ENCODE measurements around the gene SETD2. TPM values are rescaled to one million over a fixed set of nuclear protein-coding genes. Genes with fewer than 3 reads are reported as not detected.
"Not testable (repeated sequence)": the region's sequence is repeated elsewhere in the genome, so short reads cannot be mapped to it uniquely, and the experiment has no call there.

The SETD2 gene
- polyA plus RNA-seq, 3 donors = 60.9 to 73.5 (median 63.5) TPM

DNA sequence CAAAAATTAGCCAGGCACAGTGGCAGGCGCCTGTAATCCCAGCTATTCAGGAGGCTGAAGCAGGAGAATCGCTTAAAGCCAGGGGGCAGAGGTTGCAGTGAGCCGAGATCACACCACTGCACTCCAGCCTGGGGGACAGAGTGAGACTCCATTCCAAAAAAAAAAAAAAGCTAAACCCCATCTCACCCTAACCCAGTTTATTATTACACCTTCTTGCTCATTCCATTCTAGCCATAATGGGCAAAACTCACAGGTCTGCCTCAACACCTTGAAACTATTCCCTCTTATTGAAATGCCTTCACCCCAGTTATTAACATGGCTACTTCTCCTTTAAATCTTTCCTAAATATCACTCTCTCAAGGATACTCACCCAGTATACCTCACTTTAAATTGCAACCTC lies 4.1 kb downstream of the SETD2 start:
- no peak for DNase-seq

DNA sequence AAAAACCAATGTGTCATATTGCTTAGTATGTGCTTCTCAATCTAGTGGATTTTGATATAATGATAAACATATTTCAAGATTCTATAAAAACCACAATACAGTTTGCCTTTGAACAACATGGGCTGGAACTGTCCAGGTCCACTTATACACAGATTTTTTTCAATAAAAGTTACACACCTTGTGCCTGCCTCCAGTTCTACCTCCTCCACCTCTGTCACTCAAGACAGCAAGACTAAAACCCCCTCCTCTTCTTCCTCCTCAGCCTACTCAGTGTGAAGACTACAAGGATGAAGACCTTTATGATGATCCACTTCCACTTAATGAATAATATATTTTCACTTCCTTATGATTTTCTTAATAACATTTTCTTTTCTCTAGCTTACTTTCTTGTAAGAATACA lies 5.7 kb downstream of the SETD2 start:
- DNase-seq = no peak

DNA sequence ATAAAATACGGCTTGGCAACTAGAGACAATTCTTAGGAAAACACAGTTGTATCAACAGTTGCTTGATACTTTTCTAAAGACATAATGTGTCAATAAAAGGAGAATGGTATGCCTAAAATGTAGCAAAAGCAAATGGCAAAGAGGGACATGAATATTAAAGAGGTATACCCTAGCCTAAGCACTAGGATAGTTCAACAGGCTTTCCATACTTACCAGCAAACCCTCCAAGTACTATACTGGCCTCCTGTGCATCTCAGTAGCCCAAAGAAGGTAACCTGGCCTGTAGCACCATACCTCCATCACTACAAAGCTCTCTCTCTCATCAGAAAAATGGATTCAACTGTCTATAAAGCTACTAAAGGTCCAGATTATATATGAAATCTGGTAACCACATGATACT lies 7.5 kb downstream of the SETD2 start:
- no peak for DNase-seq

DNA sequence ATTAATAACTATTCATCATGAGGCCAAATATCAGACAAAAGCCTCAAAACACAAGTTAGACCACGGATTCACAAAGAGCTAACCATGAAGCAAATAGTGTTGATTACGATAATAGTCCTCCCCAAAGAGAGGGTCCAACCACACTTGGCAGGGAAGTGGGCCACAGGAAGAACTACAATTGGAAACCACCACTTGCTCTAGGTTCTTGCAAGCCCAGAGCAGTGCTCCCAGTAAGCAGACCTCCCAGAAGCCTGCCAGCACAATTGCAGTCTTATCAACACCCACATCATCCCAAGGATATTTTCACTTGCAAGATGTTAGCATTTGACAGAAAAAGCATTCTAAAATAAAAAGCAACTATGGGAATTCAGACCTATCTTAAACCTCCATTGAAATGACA lies 11.3 kb downstream of the SETD2 start:
- no peak for DNase-seq

DNA sequence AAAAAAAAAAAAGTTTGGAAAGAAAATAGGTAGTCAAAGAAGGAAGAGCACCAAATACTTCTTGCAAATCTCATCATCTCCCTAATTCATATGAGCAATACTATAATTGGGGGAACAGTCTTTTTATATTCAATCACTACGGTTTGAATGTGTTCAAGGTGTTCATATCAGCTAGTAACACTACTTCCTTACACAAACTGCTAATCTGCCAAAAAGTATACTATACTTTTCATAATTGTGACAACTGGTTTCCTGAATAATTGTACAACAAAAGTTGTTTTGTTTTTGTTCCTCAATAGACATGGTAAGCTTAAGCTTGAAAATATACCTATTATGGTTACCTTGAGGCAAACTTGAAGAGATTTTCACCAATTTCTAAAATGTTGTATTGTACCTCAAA lies 12.1 kb downstream of the SETD2 start:
- DNase-seq = no peak

DNA sequence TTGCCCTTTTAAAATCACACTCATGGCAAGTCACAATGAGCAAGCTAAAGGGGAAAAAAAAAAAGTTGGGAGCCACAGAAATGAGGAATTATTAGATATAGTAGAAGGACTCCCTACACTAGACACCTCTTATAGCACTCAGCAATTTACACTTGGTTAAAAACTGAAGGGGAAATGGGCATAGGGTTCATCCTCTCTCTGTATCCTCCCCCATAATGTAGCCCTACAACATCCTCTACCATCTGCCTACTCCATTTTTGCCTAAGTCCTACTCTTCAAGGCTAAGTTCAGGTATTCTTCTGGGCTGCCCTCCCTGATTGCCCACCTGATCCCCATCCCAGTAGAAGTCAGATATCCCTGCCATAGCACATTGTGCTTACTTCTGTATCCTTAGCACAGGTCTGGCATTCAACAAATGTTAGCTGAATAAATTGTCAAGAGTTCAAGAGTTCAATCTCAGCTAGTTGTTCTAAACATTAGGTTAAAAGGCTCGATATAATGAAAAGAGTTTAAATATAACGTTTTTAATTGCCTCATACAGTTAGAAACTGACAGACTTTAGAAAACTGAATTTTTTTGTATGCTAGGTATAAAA lies 14.5 kb downstream of the SETD2 start:
- DNase-seq = no peak

DNA sequence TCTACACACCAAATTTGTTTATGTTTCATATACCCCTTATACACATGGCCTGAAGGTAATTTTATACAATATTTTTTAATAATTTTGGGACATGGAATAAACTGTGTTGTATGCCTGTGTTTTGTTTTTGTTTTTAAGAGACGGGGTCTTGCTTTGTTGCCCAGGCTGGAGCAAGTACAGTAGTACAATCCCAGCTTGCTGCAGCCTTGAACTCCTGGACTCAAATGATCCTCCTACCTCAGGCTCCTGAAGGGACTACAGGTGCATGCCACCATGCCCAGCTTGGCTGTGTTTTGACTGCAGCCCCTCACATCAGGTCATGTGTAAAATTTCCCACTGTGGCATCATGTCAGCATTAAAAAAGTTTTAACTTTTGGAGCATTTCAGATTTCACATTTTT lies 18.6 kb downstream of the SETD2 start:
- DNase-seq = no peak

DNA sequence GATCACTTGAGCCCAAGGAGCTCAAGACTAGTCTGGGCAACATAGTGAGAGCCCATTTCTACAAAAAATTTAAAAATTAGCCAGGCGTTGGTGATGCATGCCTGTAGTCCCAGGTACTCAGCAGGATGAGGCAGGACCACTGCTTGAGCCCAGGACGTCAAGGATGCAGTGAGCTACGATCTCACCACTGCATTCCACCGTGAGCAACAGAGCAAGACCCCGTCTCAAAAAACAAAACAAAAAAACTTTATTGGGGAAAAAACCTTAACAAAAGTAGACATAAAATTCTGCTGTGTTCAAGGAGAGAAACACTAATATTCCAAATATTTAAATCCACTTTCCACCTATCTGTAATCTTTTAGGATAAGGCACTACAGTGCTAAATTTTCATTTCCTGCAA lies 20.8 kb downstream of the SETD2 start:
- no peak for DNase-seq

DNA sequence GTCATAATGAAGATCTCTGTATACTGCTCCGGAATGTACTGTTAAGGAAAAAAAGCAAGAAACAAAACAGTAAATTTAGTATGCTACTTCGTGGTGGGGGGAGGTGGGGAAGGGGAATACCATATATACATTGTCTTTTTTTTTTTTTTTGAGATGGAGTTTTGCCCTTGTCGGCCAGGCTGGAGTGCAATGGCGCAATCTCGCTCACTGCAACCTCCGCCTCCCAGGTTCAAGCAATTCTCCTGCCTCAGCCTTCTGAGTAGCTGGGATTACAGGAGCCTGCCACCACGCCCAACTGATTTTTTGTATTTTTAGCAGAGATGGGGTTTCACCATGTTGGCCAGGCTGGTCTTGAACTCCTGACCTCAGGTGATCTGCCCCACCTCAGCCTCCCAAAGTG lies 21.4 kb downstream of the SETD2 start:
- not testable (repeated sequence) for DNase-seq

DNA sequence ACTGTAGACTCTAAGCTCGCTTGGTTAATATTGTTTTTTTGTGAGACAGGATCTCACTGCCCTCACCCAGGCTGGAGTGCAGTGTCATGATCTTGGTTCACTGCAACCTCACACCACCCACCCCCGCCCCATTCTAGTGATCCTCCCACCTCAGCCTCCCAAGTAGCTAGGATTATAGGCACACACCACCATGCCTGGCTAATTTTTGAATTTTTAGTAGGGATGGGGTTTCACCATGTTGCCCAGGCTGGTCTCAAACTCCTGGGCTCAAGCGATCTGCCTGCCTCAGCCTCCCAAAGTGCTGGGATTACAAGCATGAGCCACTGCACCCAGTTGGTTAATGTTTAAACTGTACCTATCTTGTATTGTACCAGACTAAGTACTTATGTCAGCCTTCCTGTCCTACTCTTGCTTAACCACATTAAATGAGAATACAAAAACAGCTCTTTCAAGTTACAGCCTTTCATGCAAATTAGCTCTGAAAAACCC lies 22.9 kb downstream of the SETD2 start:
- DNase-seq = not testable (repeated sequence)

DNA sequence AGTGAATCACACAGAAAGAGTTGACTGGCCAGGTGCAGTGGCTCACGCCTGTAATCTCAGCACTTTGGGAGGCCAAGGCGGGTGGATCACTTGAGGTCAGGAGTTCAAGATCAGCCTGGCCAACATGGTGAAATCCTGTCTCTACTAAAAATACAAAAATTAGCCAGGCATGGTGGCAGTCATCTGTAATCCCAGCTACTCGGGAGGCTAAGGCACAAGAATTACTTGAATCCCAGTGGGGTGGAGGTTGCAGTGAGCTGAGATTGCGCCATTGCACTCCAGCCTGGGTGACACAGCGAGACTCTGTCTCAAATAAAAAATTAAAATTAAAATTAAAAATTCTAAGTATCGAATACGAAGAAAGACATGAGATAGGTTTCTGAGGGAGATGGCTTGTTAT lies 23.4 kb downstream of the SETD2 start:
- not testable (repeated sequence) for DNase-seq

DNA sequence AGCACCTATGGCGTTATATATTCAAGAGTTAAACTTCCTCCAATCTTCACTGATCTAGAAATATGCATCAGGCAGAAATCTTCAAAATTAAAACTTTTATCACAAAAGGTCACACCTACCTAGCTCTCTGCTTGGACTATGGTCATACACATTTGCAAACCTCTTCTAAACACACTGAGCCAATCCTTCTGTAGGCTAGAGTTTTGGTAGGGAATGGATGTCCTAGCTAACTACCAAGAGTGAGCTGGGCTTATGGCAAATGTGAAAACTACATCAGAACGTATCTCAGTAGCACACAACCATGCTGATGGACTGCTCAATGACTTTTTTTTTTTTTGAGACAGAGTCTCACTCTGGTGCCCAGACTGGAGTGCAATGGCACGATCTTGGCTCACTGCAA lies 29.6 kb downstream of the SETD2 start:
- no peak for DNase-seq

DNA sequence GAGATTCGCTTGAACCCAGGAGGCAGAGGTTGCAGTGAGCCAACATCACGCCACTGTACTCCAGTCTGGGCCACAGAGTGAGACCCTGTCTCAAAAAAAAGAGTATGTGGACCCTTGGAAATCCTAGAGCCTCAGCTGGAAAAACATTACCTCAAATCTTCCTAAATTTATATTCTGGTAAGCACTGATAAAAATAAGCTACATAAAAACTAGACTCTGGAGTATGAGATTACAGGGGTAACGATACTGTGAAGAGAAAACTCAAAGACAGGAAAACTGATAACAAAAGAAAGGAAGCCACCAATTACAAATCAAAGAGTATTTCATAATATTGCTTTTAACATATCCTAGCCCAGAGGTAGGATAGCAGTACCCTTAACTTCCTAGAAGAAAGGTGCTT lies 30.3 kb downstream of the SETD2 start:
- DNase-seq = no peak

DNA sequence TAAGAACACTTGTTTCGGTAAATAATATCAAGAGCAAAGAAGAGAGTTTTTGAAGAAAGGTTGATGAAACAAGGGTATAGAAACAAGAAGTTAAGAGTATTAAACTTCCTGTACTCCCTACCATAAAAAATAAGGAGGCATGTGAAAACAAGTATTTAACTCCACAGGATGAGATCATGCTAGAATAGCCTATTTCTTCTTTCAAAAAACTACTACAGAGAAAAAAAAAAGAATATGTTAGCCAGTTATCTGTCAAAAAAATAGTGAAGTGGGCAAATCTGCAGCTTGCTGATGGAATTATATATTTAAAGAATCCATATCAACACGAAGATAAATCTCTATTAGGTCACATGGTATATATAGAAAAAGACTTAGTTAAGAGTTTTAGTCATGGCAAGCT lies 33.4 kb downstream of the SETD2 start:
- DNase-seq = no peak

DNA sequence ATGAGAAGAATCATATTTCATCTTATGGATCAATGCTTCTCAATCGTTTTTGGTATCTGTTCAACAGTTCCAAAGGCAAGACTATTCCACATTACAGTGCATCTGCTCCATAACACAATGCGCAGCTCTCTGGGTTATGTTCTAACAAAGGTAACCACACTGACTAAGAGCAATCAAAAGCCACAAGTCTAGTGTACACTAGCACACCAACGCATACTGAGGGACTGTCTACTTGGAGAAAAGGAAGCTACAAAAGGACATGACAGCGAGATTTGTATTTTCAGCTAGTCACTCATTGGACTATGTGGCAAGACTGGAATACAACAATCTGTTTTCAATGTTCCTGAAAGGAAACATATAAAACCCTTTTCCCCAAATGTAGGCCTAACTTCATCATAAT lies 35.8 kb downstream of the SETD2 start:
- DNase-seq = no peak

DNA sequence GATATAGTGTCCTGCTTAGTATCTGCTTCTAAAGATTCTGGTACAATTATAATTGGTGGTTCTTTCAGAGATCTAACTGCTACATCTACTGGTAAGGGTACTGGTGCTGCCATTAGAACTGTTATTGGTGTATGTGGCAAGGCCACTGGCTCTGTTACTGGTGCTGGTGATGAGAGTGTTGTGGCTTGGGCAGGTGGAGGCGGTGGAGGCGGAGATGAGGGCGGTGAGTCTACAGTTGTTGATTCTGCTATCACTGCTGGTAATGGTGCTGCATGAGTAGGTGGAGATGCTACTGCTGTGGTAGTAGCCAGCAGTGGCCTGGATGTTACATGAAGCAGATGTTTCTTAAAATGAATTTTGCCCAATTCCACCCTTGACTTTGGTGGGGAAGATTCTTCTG lies 40.1 kb downstream of the SETD2 start:
- DNase-seq = no peak

DNA sequence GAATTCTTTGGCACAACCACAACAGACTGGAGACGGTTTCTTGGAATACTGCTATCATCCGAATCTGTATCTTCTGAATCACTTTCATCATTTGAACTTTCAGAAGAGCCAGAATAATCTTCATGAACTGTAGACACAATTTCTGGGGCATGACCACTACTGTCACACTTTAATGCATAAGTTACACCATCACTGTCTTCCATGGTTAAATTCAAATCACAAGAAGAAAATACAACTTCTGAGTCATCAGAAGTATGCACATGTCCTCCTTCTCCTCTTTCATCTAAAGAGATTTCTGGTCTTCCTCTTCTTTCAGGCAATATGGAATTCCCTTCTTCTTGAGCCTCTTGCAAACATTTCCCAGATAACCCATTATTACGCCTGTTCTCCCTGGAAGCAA lies 42.5 kb downstream of the SETD2 start:
- no peak for DNase-seq

DNA sequence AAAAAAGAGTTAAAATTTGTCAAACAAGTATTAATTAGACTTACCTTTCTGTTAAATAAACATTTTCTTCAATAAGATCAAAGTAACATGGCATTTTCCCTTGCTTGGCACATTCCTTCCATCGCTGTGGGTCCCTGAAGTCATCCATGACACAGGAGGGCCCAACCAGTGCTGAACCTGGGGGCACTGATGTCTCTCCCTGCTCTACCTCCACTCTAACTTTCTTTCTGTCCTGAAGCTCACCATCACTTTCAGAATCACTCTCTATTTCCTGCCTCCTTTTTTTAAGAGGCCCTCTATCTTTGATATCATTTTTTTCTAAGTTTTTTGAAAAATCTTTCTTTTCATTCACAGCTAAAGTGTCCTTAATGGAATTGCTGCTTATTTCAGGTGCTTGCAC lies 43.8 kb downstream of the SETD2 start:
- no peak for DNase-seq

DNA sequence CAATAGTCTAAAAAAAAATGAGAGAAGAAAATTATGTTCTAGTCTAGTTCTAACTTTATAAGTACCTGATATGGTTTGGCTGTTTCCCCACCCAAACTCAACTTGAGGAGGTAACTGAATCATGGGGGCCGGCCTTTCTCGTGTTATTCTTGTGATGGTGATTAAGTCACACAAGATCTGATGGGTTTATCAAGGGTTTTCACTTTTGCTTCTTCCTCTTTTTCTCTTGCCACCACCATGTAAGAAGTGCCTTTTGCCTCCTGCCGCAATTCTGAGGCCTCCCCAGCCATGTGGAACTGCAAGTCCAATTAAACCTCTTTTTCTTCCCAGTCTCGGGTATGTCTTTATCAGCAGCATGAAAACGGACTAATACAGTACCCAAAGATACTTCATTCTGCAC lies 44.5 kb downstream of the SETD2 start:
- DNase-seq = not testable (repeated sequence)

DNA sequence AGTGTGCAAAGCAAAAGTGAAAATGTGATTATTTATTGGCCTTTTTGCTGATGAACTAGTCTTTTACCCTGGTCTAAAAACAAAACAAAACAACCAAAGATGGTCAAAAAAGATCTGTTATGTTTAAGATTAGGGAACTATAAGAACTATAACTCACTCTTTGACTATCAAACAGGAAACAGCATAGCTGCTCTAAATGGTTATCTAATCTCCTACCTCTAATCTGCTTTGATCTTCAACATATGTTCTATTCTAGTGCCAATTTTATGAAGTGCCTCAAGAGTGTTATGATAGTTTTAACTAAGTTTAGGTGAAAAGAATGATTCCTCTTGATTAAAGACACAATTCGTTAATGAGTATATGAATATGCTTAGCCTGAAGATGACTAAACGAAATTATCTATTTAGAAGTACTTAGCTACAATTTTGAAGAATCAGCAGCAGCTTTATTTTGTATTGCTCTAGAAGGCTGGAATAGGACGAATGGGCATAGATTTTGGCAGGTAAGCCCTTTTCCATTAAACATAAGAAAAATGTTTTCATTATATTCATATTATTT lies 46.0 kb downstream of the SETD2 start:
- DNase-seq = no peak

DNA sequence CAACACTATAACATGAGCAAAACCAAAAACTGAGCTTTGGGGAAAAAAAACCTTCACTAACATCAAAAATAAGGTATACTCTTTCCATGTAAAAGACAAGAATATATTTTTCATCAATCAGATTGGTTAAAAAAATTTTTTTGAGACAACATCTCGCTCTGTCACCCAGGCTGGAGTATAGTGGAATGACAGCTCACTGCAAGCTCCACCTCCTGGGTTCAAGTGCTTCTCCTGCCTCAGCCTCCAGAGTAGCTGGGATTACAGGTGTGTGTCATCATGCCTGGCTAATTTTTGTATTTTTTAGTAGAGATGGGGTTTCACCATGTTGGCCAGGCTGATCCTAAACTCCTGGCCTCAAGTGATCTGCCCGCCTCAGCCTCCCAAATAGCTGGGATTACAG lies 48.4 kb downstream of the SETD2 start:
- not testable (repeated sequence) for DNase-seq

DNA sequence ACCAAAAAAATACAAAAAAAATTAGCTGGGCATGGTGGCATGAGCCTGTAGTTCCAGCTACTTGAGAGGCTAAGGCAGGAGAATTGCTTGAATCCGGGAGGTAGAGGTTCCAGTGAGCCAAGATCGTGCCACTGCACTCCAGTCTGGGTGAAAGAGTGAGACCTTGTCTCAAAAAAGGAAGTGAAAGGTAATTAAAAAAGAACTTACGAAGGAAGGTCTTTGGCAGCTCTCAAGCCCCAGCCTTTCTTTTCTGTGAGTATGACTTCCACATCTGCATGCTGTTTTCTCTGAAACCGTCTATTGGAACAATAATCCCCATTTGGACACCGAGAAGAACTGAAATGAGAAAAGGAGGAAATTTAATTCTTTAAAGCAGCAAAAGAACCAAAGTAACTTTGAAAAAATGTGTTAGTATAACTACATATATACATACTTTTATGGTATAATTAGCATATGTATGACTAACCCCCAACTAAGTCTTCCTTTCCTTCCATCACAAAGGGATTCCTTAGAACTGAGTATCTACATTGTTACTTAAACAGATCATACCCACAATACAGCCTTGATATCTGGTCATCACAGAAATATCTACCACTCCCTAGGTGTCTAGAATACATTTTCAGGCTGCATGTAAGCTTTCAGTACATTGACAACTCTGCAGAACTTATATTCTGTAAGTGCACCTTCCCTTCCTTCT lies 50.1 kb downstream of the SETD2 start:
- DNase-seq = no peak

DNA sequence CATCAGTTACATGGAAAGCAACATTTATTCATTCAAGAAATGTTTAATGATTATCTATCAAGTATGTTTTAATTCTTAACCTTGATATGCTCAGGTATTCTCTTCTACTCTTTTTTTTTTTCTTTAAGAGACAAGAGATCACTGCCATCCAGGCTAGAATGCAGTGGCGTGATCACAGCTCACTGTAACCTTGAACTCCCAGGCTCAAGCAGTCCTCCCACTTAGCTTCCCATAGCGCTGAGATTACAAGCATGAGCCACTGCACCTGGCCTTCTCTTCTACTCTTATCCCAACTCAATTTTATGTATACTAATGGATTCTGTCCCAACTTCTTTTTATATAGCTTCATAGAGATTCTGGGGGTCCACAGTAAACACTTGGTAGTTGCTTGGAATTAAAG lies 50.9 kb downstream of the SETD2 start:
- DNase-seq = no peak

DNA sequence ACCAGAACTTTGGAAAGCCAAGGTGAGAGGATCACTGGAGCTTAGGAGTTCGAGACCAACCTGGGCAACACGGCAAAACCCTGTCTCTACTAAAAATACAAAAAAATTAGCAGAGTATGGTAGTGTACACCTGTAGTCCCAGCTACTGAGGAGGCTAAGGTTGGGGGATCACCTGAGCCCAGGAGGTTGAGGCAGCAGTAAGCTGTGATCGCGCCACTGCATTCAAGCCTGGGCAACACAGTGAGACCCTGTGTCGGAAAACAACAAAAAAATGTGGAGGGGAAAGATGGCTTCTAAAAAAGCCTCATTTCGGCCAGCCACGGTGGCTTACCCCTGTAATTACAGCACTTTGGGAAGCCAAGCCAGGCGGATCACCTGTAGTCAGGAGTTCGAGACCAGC lies 54.5 kb downstream of the SETD2 start:
- no peak for DNase-seq
